NCI-H187 treated with DMSO at 0.1 percent for 48 hours (cell line): Measurements from ENCODE around the gene DUT.
"Not testable (repeated sequence)": the region's sequence is repeated elsewhere in the genome, so short reads cannot be mapped to it uniquely, and the experiment has no call there.

Source experiments
- DNase-seq: peaks from one replicate; lab custom pipeline; 2025; lab: John Stamatoyannopoulos, UW

Gene DUT

GRCh38 chr15:48330855-48331795, at the start of gene DUT:
DUT (plus strand) TSS chr15:48331429; CDS start chr15:48331516, 87 bp downstream.
- no peak for DNase-seq

GRCh38 chr15:48281674-48282073, 49.6 kb upstream of the DUT start:
- DNase-seq: no peak

GRCh38 chr15:48282216-48282615, 49.0 kb upstream of the DUT start:
- no peak for DNase-seq

- no peak for DNase-seq
Observed at GRCh38 chr15:48283396-48284145, 47.7 kb upstream of the DUT start.

GRCh38 chr15:48285329-48286214, 45.7 kb upstream of the DUT start:
- no peak for DNase-seq

GRCh38 chr15:48289628-48290027, 41.6 kb upstream of the DUT start:
- DNase-seq: no peak

GRCh38 chr15:48292458-48292857, 38.8 kb upstream of the DUT start:
- DNase-seq: no peak

GRCh38 chr15:48297668-48298067, 33.6 kb upstream of the DUT start:
- no peak for DNase-seq

GRCh38 chr15:48298914-48299313, 32.3 kb upstream of the DUT start:
- DNase-seq: no peak

GRCh38 chr15:48300038-48300437, 31.2 kb upstream of the DUT start:
- DNase-seq: no peak

- no peak for DNase-seq
Observed at GRCh38 chr15:48304398-48304797, 26.8 kb upstream of the DUT start.

- no peak for DNase-seq
Observed at GRCh38 chr15:48306639-48307038, 24.6 kb upstream of the DUT start.

- DNase-seq: no peak
Observed at GRCh38 chr15:48307586-48307985, 23.6 kb upstream of the DUT start.

GRCh38 chr15:48309740-48310139, 21.5 kb upstream of the DUT start:
- DNase-seq: no peak

GRCh38 chr15:48313216-48313615, 18.0 kb upstream of the DUT start:
- DNase-seq: no peak

- no peak for DNase-seq
Observed at GRCh38 chr15:48315041-48315440, 16.2 kb upstream of the DUT start.

GRCh38 chr15:48317221-48317620, 14.0 kb upstream of the DUT start:
- no peak for DNase-seq

GRCh38 chr15:48318131-48318530, 13.1 kb upstream of the DUT start:
- DNase-seq: no peak

- no peak for DNase-seq
Observed at GRCh38 chr15:48323294-48323693, 7.9 kb upstream of the DUT start.

- no peak for DNase-seq
Observed at GRCh38 chr15:48324949-48325348, 6.3 kb upstream of the DUT start.

GRCh38 chr15:48325400-48325799, 5.8 kb upstream of the DUT start:
- no peak for DNase-seq

- not testable (repeated sequence) for DNase-seq
Observed at GRCh38 chr15:48326180-48326579, 5.0 kb upstream of the DUT start.
